ENCODE measurements around the gene KIF3C. TPM values are rescaled to one million over a fixed set of nuclear protein-coding genes. Genes with fewer than 3 reads are reported as not detected.

KIF3C gene
- total and polyA plus RNA-seq, 2 of the 8 experiments (the other 6 are each of a cell fraction or from before 2014, with no cell fraction given) = 13.4 to 58.1 TPM

DNA sequence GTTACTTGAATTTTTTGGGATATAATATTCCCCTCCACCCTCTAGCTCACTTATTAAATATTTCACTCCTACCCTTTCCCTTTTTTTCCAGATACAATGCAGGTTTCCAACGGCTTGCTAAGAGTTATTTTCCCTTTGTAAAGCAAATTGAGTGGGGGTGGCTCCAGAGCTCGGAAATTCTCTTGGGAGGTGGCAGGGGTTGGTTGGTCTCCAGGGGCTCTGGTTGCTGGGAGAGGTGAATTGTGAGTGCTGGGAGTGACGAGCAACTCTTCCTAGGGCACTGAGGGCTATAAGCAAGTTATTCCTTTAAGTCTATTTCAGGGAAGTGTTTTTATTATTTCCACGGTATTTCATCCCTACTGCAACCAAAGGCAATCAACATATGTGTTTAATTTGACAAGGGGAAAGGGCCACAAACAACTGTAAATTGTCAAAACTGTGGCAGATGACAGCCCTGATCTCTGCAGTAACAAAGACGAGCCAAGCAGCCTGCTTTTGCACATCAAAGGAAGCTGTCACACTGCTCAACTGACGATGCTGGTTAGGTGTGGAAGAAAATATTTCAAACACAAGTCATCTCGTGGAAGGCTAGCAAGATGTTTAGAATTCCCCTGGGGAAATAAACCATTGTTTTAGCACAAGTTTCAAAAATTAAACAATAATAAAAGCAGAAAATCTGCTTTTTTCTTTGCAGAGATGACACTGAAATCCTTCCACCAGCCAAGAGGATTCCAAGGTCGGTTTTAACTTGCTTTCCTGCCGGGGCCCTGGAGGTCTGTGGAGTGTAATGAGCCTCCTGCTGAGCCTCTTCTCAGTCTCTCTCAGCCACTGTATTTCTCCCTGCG is 69.2 kb downstream of the KIF3C start:
- H3K36me3 ChIP-seq (ENCODE audit: control insufficient read depth in 2 of 4, insufficient read depth in 4 of 4, low read length in 3 of 4) = no peaks in the 10 kb centered on the region
- H3K4ac ChIP-seq (replicated peaks; ENCODE audit: insufficient read length, low read depth, low read length) = no peak overlapping the region
- CTCF ChIA-PET (ENCODE audit: partially characterized antibody) = interaction anchor here (0.5 to 1.8 kb wide), 3 partner anchors 61 to 885 kb away, joined by 4 read pairs; no protein-coding TSS in a partner anchor
- no peak overlapping the region for H4K8ac ChIP-seq (ENCODE audit: extremely low read depth, insufficient read depth, low read length)
- peaks cover 0 to 8% (median 6%) of the 10 kb centered on the region in 4 experiments; a peak in 6 of 7 replicates for H3K4me1 ChIP-seq (replicated peaks in 1 of 4; ENCODE audit: control insufficient read depth in 3 of 4, insufficient read depth in 4 of 4, low read length in 3 of 4)
- H4K5ac ChIP-seq (ENCODE audit: insufficient read length, low read depth, low read length) = no peak overlapping the region
- no peak overlapping the region for H4K91ac ChIP-seq (replicated peaks; ENCODE audit: insufficient read length, low read length)
- H3K56ac ChIP-seq (replicated peaks; ENCODE audit: insufficient read length, low read depth, low read length) = no peak overlapping the region
- H3K18ac ChIP-seq (ENCODE audit: extremely low read depth, low read length) = 0 out of 2 replicates have a peak overlapping the region, but pooled peaks have one; percentile 48
- peak overlapping the region; percentile 13 to 42 (median 25); a peak in 7 of 8 replicates for H3K4me3 ChIP-seq (ENCODE audit: extremely low read depth in 1 of 4, insufficient read depth in 2 of 4, low read depth in 3 of 4, low read length in 4 of 4)
- H2BK15ac ChIP-seq (ENCODE audit: low read length) = no peak overlapping the region
- H3K79me2 ChIP-seq (ENCODE audit: control insufficient read depth in 1 of 2, insufficient read depth in 2 of 2, low read length in 2 of 2) = no peaks in the 10 kb centered on the region
- H4K20me1 ChIP-seq (replicated peaks in 1 of 2; ENCODE audit: control insufficient read depth in 1 of 2, insufficient read depth in 2 of 2, low read length in 2 of 2) = no peaks in the 10 kb centered on the region
- no peaks in the 10 kb centered on the region for H3K27me3 ChIP-seq (replicated peaks in 1 of 4; ENCODE audit: control insufficient read depth in 3 of 4, extremely low read depth in 1 of 4, insufficient read depth in 3 of 4, low read length in 3 of 4)
- no peak overlapping the region; a peak in 1 of 7 replicates for H3K9ac ChIP-seq (replicated peaks in 1 of 4; ENCODE audit: extremely low read depth in 1 of 4, low read depth in 3 of 4, low read length in 3 of 4)
- no peak overlapping the region for H2BK20ac ChIP-seq (ENCODE audit: low read length)
- FAIRE-seq (peak; percentile 72), DNase-seq (ENCODE audit: low read depth in 1 of 2, low spot score in 2 of 2) (no peak)
- peak overlapping the region; percentile 52; the same call in 1 of the 2 replicates for H2BK5ac ChIP-seq (ENCODE audit: low read depth, low read length)
- H3K4me2 ChIP-seq (ENCODE audit: insufficient read depth in 1 of 2, low read depth in 2 of 2, low read length in 2 of 2) = peak overlapping the region; percentile 62 to 66
- no peak overlapping the region for H3K23ac ChIP-seq (ENCODE audit: insufficient read length)
- H3K23me2 ChIP-seq (ENCODE audit: low read depth, low read length) = no peaks in the 10 kb centered on the region
- H3K9me3 ChIP-seq (ENCODE audit: insufficient read depth in 2 of 2, low read depth in 1 of 2, low read length in 1 of 2) = peaks cover 0 to 3% of the 10 kb centered on the region in 2 experiments; a peak in 2 of 4 replicates
- WGBS, 2 experiments (ENCODE audit: extremely low coverage in 1 of 2, insufficient coverage in 1 of 2, insufficient read length in 1 of 2, insufficient replicate concordance in 2 of 2, low coverage in 1 of 2, low lambda C conversion rate in 2 of 2, missing lambda C conversion rate in 1 of 2) = 7% methylated on average over 10 of the region's 10 CpGs; no CpG with 5 or more reads in 1 of the 2 experiments
- H2BK12ac ChIP-seq (ENCODE audit: low read depth, low read length) = no peak overlapping the region
- peak overlapping the region; percentile 16 for H2BK120ac ChIP-seq (replicated peaks; ENCODE audit: low read depth, low read length)
- no peak overlapping the region for H3K27ac ChIP-seq (ENCODE audit: low read depth, low read length)
- no peak overlapping the region for H2AFZ ChIP-seq (ENCODE audit: low read length)
- no peak overlapping the region for H3K14ac ChIP-seq (ENCODE audit: insufficient read length)
- POLR2A ChIA-PET (ENCODE audit: partially characterized antibody) = interaction anchor here (1.3 kb wide), 2 partner anchors 11 to 35 kb away, joined by 3 to 5 read pairs; partner anchors contain the start of gene ASXL2
- no peak overlapping the region for H2AK5ac ChIP-seq (ENCODE audit: low read depth, low read length)
- no peak for TF ChIP-seq ZNF274 (IDR thresholded peaks at IDR 0.05; ENCODE audit: borderline replicate concordance, extremely low read depth, low read length)
- TF ChIP-seq POLR2A (IDR thresholded peaks at IDR 0.05; ENCODE audit: control extremely low read depth in 1 of 2, low read depth in 2 of 2, low read length in 2 of 2) = 0 out of 3 replicates have a peak, but pooled peaks of 1 of the 2 experiments have one; percentile 20
- TF ChIP-seq BACH1 (IDR thresholded peaks at IDR 0.05; ENCODE audit: low read length) = 0 out of 2 replicates have a peak, but pooled peaks have one; percentile 4
- TF ChIP-seq EP300 (IDR thresholded peaks at IDR 0.05; ENCODE audit: borderline replicate concordance in 1 of 2, low read depth in 2 of 2, low read length in 2 of 2) = no peak
- TF ChIP-seq SIN3A (conservative IDR thresholded peaks at IDR 0.05 in 1 of 2, IDR thresholded peaks at IDR 0.05 in 1 of 2; ENCODE audit: low read depth in 1 of 2, low read length in 2 of 2) = peak; percentile 52 to 82; a peak in 2 of 4 replicates
- TF ChIP-seq HDAC2 (IDR thresholded peaks at IDR 0.05; ENCODE audit: borderline replicate concordance in 1 of 2, low read depth in 2 of 2, low read length in 2 of 2) = 0 out of 4 replicates have a peak, but pooled peaks of 1 of the 2 experiments have one; percentile 22
- TF ChIP-seq POU5F1 (IDR thresholded peaks at IDR 0.05; ENCODE audit: low read depth, low read length) = peak; percentile 75; the same call in 1 of the 2 replicates
- TF ChIP-seq CTBP2 (IDR thresholded peaks at IDR 0.05; ENCODE audit: borderline replicate concordance, insufficient read depth, insufficient read length, low read length) = no peak
- peak; percentile 51 for TF ChIP-seq SAP30 (IDR thresholded peaks at IDR 0.05; ENCODE audit: insufficient read depth, insufficient replicate concordance, low read length)
- no peaks in the 10 kb centered on the region for H3K79me1 ChIP-seq (ENCODE audit: low read depth, low read length)

Measured in H1 (cell line).